H1 (cell line): ENCODE data around the gene RIPOR1. TPM values are rescaled to one million over a fixed set of nuclear protein-coding genes. Genes with fewer than 3 reads are reported as not detected.

Experiments
- EZH2 ChIP-seq: fragments of 200-600 bp; sonication (generic); IDR thresholded peaks from 2 replicates; pipeline ENCODE4 v1.7.1; 2012; ENCODE audit warnings: low read depth, mild to moderate bottlenecking, moderate library complexity, low read length, inconsistent platforms; ENCODE audit not compliant: severe bottlenecking
- JUND ChIP-seq: IDR thresholded peaks from 2 replicates; pipeline ENCODE4 v1.6.1; 2011; ENCODE audit warnings: mild to moderate bottlenecking, improper control_type of control experiment, low read length
- TCF12 ChIP-seq: IDR thresholded peaks from 2 replicates; pipeline ENCODE4 v1.6.1; 2011; ENCODE audit warnings: low read depth, mild to moderate bottlenecking, low read length
- ZNF274 ChIP-seq: IDR thresholded peaks from 2 replicates; pipeline ENCODE4 v1.7.0; 2012; ENCODE audit warnings: low read length, borderline replicate concordance; ENCODE audit errors: extremely low read depth
- polyA plus RNA-seq, 7 experiments: library from polyadenylated mRNA; depleted of rRNA in 3 of 7; stranded (reverse) in 5 of 7; unstranded in 2 of 7; fragments of >200 nt in 5 of 7; fragments of 200-250 nt in 2 of 7; gene quantifications; 1 replicate in 5 of 7; 2 replicates in 1 of 7; 4 replicates in 1 of 7; pipeline versions ENCODE4 v1.2.1 to v1.2.3, GENCODE V29; 2011 to 2013; ENCODE audit warnings: missing spikeins in 2 of 7, mixed read lengths in 2 of 7
- total RNA-seq: library from RNA; stranded (reverse); fragmentation: NEBNext Ultra II Directional; extraction: Animal tissue kit (Norgen Biotek cat#: 25700); gene quantifications from 2 replicates; pipeline ENCODE4 v1.2.1, GENCODE V29; 2021
- TF ChIP-seq, protein P1 (sequence below): fragments of 300-600 bp; sonication (generic); IDR thresholded peaks from 2 replicates; pipeline ENCODE4 v1.7.1; 2012; ENCODE audit warnings: low read length, moderate library complexity, mild to moderate bottlenecking, inconsistent platforms; ENCODE audit not compliant: insufficient replicate concordance
- TF ChIP-seq, protein P2 (sequence below): IDR thresholded peaks from 2 replicates; pipeline ENCODE4 v1.6.1; 2012; ENCODE audit warnings: inconsistent platforms

The RIPOR1 gene
- total and polyA plus RNA-seq, 2 of the 8 experiments (the other 6 are each of a cell fraction or from before 2014, with no cell fraction given), result 2.7 to 10.1 TPM

DNA sequence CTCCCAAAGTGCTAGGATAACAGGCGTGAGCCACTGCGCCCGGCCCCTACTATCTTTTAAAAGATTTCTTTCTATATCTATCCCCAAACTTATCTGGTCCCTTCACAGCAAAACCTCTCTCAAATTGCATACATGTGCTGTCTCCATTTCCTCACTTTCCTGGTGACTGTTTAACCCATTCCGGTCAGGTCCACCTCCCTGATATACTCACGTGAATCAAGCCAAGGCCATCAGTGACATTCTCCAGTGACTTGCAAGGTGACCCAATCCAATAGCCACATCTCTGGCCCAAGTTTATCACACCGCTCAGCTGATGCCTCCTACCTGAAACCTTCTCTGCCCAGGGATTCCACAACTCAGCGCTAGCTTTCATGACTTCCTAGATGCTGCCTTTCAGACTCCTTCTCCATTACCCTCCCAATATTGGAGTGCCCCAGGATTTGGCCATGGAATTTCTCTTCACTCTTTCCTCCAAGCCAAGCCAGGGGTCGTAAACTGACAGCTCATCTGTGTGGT, 32.3 kb downstream of the RIPOR1 start (continued):
- TF ChIP-seq, protein P1, sequence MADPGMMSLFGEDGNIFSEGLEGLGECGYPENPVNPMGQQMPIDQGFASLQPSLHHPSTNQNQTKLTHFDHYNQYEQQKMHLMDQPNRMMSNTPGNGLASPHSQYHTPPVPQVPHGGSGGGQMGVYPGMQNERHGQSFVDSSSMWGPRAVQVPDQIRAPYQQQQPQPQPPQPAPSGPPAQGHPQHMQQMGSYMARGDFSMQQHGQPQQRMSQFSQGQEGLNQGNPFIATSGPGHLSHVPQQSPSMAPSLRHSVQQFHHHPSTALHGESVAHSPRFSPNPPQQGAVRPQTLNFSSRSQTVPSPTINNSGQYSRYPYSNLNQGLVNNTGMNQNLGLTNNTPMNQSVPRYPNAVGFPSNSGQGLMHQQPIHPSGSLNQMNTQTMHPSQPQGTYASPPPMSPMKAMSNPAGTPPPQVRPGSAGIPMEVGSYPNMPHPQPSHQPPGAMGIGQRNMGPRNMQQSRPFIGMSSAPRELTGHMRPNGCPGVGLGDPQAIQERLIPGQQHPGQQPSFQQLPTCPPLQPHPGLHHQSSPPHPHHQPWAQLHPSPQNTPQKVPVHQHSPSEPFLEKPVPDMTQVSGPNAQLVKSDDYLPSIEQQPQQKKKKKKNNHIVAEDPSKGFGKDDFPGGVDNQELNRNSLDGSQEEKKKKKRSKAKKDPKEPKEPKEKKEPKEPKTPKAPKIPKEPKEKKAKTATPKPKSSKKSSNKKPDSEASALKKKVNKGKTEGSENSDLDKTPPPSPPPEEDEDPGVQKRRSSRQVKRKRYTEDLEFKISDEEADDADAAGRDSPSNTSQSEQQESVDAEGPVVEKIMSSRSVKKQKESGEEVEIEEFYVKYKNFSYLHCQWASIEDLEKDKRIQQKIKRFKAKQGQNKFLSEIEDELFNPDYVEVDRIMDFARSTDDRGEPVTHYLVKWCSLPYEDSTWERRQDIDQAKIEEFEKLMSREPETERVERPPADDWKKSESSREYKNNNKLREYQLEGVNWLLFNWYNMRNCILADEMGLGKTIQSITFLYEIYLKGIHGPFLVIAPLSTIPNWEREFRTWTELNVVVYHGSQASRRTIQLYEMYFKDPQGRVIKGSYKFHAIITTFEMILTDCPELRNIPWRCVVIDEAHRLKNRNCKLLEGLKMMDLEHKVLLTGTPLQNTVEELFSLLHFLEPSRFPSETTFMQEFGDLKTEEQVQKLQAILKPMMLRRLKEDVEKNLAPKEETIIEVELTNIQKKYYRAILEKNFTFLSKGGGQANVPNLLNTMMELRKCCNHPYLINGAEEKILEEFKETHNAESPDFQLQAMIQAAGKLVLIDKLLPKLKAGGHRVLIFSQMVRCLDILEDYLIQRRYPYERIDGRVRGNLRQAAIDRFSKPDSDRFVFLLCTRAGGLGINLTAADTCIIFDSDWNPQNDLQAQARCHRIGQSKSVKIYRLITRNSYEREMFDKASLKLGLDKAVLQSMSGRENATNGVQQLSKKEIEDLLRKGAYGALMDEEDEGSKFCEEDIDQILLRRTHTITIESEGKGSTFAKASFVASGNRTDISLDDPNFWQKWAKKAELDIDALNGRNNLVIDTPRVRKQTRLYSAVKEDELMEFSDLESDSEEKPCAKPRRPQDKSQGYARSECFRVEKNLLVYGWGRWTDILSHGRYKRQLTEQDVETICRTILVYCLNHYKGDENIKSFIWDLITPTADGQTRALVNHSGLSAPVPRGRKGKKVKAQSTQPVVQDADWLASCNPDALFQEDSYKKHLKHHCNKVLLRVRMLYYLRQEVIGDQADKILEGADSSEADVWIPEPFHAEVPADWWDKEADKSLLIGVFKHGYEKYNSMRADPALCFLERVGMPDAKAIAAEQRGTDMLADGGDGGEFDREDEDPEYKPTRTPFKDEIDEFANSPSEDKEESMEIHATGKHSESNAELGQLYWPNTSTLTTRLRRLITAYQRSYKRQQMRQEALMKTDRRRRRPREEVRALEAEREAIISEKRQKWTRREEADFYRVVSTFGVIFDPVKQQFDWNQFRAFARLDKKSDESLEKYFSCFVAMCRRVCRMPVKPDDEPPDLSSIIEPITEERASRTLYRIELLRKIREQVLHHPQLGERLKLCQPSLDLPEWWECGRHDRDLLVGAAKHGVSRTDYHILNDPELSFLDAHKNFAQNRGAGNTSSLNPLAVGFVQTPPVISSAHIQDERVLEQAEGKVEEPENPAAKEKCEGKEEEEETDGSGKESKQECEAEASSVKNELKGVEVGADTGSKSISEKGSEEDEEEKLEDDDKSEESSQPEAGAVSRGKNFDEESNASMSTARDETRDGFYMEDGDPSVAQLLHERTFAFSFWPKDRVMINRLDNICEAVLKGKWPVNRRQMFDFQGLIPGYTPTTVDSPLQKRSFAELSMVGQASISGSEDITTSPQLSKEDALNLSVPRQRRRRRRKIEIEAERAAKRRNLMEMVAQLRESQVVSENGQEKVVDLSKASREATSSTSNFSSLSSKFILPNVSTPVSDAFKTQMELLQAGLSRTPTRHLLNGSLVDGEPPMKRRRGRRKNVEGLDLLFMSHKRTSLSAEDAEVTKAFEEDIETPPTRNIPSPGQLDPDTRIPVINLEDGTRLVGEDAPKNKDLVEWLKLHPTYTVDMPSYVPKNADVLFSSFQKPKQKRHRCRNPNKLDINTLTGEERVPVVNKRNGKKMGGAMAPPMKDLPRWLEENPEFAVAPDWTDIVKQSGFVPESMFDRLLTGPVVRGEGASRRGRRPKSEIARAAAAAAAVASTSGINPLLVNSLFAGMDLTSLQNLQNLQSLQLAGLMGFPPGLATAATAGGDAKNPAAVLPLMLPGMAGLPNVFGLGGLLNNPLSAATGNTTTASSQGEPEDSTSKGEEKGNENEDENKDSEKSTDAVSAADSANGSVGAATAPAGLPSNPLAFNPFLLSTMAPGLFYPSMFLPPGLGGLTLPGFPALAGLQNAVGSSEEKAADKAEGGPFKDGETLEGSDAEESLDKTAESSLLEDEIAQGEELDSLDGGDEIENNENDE, result no peak
- TF ChIP-seq ZNF274 (no peak), TCF12 (no peak), JUND (no peak), EZH2 (no peak)
- TF ChIP-seq, protein P2, sequence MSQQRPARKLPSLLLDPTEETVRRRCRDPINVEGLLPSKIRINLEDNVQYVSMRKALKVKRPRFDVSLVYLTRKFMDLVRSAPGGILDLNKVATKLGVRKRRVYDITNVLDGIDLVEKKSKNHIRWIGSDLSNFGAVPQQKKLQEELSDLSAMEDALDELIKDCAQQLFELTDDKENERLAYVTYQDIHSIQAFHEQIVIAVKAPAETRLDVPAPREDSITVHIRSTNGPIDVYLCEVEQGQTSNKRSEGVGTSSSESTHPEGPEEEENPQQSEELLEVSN, result no peak
- TF ChIP-seq, all 59 proteins: peak for 0
